Bronchus fibroblast of lung (primary cell): ENCODE measurements around the gene KRTAP29-1. TPM values are rescaled to one million over a fixed set of nuclear protein-coding genes. Genes with fewer than 3 reads are reported as not detected.

ENCODE experiments used
- total RNA-seq: library from RNA; depleted of rRNA; stranded (reverse); fragments of >200 nt; gene quantifications from 2 replicates; pipeline ENCODE4 v1.2.3, GENCODE V29; 2015

KRTAP29-1 gene, protein sequence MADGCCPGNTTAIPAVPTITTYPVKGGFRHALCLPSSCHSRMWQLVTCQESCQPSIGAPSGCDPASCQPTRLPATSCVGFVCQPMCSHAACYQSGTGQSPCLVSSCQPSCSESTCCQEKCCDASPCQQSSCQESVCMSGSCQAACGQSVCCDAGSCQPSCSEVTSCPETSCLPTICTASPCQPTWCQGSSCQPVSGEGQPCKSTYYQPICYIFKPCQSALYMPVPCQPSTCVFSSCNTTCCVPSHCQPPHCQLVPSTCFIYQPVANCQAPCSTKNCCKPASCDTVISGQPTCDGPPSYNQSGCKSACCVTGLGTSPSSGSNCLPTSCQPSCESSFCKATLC
- not detected in 2 replicates for total RNA-seq

DNA sequence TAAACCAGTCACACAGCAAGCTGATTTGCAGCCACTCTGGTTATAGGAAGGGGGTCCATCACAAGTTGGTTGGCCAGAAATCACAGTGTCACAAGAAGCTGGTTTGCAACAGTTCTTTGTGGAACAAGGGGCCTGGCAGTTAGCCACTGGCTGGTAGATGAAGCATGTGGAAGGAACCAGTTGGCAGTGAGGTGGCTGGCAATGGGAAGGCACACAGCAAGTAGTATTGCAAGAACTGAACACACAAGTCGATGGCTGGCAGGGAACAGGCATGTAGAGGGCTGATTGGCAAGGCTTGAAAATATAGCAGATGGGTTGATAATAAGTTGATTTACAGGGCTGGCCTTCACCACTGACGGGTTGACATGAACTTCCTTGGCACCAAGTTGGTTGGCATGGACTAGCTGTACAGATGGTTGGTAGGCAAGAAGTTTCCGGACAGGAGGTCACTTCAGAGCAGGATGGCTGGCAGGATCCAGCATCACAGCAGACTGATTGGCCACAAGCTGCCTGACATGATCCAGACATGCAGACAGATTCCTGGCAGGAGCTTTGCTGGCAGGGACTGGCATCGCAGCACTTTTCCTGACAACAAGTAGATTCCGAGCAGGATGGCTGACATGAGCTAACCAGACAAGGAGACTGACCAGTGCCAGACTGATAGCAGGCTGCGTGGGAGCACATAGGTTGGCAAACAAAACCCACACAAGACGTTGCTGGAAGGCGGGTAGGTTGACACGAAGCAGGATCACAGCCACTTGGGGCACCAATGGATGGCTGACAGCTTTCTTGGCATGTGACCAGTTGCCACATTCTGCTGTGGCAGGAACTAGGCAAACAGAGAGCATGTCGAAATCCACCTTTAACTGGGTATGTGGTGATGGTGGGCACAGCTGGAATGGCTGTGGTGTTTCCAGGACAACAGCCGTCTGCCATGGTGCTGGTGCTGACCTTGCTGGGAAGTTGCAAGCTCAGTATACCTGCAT, at the start of gene KRTAP29-1:
Gene KRTAP29-1, minus strand, starts transcription at position 936 of the 986 bp plus-strand sequence. Its CDS starts 0 bp downstream, at position 936.

DNA sequence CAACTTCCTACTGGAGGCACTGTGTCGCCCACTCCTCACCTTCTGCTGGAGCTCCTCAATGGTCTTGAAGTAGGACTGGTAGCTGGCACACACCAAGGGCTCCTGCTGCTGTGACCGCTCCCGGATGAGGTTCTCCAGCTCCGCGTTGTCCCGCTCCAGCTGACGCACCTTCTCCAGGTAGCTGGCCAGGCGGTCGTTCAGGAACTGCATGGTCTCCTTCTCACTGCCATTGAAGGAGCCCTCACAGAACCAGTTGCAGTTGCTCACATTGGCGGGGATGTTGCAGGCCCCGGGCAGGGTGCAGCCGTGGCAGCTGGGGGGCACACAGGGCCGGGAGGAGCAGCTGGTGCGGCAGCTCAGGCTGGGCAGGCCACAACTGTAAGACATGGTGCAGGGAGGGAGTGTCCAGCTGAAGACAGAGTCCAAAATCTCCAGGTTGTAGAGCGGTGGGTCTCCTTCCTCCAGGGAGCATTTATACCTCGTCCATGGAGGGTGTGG, 47.8 kb upstream of the KRTAP29-1 start, which contains the start of gene KRT33A:
Gene KRT33A, minus strand, starts transcription at position 448 of the 498 bp plus-strand sequence. Its CDS starts 61 bp downstream, at position 387.

DNA sequence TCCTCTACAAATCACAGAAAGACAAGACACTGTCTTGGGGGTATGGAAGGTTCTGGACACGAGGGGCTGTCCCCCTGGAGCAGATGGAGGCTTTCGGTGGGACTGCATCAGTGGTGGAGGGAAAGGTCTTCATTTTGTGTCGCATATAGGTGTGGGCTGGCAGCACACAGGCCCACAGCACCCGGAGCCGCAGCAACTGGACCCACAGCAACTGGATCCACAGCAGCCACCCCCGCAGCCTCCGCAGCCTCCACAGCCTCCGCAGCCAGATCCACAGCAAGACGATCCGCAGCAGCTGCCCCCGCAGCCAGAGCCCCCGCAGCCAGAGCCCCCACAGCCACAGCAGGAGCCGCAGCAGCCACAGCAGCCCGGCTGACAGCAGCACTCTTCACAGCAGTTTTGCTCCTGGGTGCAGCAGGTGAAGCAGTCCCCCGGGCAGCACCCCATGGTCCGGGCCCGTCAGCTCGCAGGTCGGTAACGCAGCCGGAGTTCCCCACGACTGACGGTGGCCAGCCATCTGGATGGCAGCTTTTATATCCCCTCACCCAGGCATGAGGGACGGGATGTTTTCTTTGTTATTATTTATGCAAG, 12.6 kb upstream of the KRTAP29-1 start, which contains the start of gene KRTAP17-1:
Gene KRTAP17-1, minus strand, starts transcription at position 507 of the 591 bp plus-strand sequence. Its CDS starts 60 bp downstream, at position 447.

DNA sequence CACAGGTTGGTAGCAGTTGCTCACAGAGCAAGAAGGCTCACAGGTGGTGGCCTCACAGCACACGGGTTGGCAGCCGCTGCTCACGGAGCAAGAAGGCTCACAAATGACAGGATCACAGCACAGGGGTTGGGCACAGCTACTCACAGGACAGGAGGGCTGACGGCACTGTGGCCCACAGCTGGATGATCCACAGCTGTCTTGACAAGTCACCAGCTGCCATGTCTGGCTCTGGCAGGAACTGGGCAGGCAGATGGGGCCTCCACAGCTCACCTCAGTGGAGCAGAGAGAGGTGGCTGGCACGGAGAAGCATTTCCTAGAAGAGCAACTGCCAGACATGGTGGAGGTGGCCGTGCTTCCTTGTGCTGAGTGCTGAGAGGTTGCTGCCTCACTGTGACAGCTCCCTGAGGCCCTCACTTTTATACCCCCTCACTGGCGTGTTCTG, 6.3 kb upstream of the KRTAP29-1 start, which contains the start of gene KRTAP16-1:
Gene KRTAP16-1, minus strand, starts transcription at position 392 of the 442 bp plus-strand sequence. Its CDS starts 56 bp downstream, at position 336.

DNA sequence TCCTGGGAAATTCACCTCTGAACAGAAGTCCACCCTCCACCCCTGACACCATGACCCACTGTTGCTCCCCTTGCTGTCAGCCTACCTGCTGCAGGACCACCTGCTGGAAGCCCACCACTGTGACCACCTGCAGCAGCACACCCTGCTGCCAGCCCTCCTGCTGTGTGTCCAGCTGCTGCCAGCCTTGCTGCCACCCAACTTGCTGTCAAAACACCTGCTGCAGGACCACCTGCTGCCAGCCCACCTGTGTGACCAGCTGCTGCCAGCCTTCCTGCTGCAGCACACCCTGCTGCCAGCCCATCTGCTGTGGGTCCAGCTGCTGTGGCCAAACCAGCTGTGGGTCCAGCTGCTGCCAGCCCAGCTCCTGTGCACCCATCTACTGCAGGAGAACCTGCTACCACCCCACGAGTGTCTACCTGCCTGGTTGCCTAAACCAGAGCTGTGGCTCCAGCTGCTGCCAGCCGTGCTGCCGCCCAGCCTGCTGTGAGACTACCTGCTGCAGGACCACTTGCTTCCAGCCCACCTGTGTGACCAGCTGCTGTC, 26.9 kb downstream of the KRTAP29-1 start, which contains the start of gene KRTAP9-7:
Gene KRTAP9-7, plus strand, starts transcription at position 51 of the 543 bp plus-strand sequence. Its CDS starts 0 bp downstream, at position 51.

DNA sequence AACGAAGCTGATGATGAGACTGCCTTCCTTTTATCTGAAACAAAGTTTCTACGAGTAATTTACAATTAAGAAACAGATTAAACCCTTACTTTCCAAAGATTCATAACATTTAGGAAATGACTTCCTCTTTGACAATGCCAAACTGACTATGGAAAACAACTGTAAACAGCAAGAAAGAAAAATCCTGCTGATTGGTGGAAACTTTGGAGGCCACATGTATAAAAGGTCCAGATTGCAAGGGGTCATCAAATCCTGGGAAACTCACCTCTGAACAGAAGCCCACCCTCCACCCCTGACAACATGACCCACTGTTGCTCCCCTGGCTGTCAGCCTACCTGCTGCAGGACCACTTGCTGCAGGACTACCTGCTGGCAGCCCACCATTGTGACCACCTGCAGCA, 37.6 kb downstream of the KRTAP29-1 start, which contains the start of gene KRTAP9-6:
Gene KRTAP9-6, plus strand, starts transcription at position 301 of the 400 bp plus-strand sequence. Its CDS starts 0 bp downstream, at position 301.

DNA sequence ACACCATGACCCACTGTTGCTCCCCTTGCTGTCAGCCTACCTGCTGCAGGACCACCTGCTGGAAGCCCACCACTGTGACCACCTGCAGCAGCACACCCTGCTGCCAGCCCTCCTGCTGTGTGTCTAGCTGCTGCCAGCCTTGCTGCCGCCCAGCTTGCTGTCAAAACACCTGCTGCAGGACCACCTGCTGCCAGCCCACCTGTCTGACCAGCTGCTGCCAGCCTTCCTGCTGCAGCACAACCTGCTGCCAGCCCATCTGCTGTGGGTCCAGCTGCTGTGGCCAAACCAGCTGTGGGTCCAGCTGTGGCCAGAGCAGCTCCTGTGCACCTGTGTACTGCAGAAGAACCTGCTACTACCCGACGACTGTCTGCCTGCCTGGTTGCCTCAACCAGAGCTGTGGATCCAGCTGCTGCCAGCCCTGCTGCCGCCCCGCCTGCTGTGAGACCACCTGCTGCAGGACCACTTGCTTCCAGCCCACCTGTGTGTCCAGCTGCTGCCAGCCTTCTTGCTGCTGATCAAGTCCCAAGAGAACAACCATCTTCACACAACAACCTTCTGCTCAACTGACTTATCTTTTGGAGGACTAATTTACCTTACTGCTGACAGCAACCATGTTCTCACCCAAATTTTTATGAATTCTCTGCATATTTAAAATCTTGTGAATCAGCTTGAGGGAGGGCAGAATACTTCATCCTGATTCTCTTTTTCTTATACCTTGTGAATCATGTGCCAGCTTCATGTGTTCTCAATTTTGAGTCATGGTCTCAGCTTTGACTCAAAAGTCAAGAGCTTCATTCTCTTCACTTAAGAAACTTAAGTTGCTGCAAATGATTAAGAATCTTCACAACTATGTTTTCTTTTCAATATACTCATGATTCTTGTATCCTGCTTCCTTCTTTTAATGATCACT, 47.0 kb downstream of the KRTAP29-1 start, which contains the start of gene KRTAP9-9:
Gene KRTAP9-9, plus strand, starts transcription at position 4 of the 910 bp plus-strand sequence.

Other genes with a start within 250 kb of the KRTAP29-1 start
- not detected in 2 replicates for gene KRTAP2-2, start 247.6 kb downstream of the KRTAP29-1 start, total RNA-seq
- not detected in 2 replicates for gene KRTAP2-3, start 242.7 kb downstream of the KRTAP29-1 start, total RNA-seq
- gene KRTAP2-4, start 237.0 kb downstream of the KRTAP29-1 start, total RNA-seq: not detected in 2 replicates
- gene KRTAP4-7, start 218.7 kb downstream of the KRTAP29-1 start, total RNA-seq: not detected in 2 replicates
- gene KRTAP4-8, start 204.7 kb downstream of the KRTAP29-1 start, total RNA-seq: not detected in 2 replicates
- gene KRTAP4-16, start 200.6 kb downstream of the KRTAP29-1 start, total RNA-seq: not detected in 2 replicates
- gene KRTAP4-9, start 197.5 kb downstream of the KRTAP29-1 start, total RNA-seq: not detected in 2 replicates
- gene KRTAP4-11, start 184.5 kb downstream of the KRTAP29-1 start, total RNA-seq: not detected in 2 replicates
- not detected in 2 replicates for gene KRTAP4-12, start 178.7 kb downstream of the KRTAP29-1 start, total RNA-seq
- gene KRTAP4-6, start 162.3 kb downstream of the KRTAP29-1 start, total RNA-seq: not detected in 2 replicates
- not detected in 2 replicates for gene KRTAP4-5, start 153.0 kb downstream of the KRTAP29-1 start, total RNA-seq
- gene KRTAP4-4, start 142.1 kb downstream of the KRTAP29-1 start, total RNA-seq: not detected in 2 replicates
- gene KRTAP4-3, start 134.6 kb downstream of the KRTAP29-1 start, total RNA-seq: not detected in 2 replicates
- not detected in 2 replicates for gene KRTAP4-2, start 124.6 kb downstream of the KRTAP29-1 start, total RNA-seq
- not detected in 2 replicates for gene KRTAP4-1, start 117.9 kb downstream of the KRTAP29-1 start, total RNA-seq
- not detected in 2 replicates for gene KRTAP9-1, start 113.0 kb downstream of the KRTAP29-1 start, total RNA-seq
- gene KRTAP9-2, start 76.2 kb downstream of the KRTAP29-1 start, total RNA-seq: not detected in 2 replicates
- not detected in 2 replicates for gene KRTAP9-3, start 70.4 kb downstream of the KRTAP29-1 start, total RNA-seq
- not detected in 2 replicates for gene KRTAP9-8, start 64.9 kb downstream of the KRTAP29-1 start, total RNA-seq
- not detected in 2 replicates for gene KRTAP9-4, start 53.2 kb downstream of the KRTAP29-1 start, total RNA-seq
- gene KRTAP9-9, start 47.5 kb downstream of the KRTAP29-1 start, total RNA-seq: not detected in 2 replicates
- gene KRTAP9-6, start 37.5 kb downstream of the KRTAP29-1 start, total RNA-seq: not detected in 2 replicates
- not detected in 2 replicates for gene KRTAP9-7, start 27.2 kb downstream of the KRTAP29-1 start, total RNA-seq
- gene KRTAP16-1, start 6.5 kb upstream of the KRTAP29-1 start, total RNA-seq: not detected in 2 replicates
- not detected in 2 replicates for gene KRTAP17-1, start 12.9 kb upstream of the KRTAP29-1 start, total RNA-seq
- not detected in 2 replicates for gene KRT33A, start 48.0 kb upstream of the KRTAP29-1 start, total RNA-seq
- not detected in 2 replicates for gene KRT33B, start 67.0 kb upstream of the KRTAP29-1 start, total RNA-seq
- 0.89 and 1.0 TPM in 2 replicates for gene KRT34, start 79.5 kb upstream of the KRTAP29-1 start, total RNA-seq
- not detected in 2 replicates for gene KRT31, start 94.8 kb upstream of the KRTAP29-1 start, total RNA-seq
- gene KRT37, start 121.7 kb upstream of the KRTAP29-1 start, total RNA-seq: not detected in 2 replicates
- not detected in 2 replicates for gene KRT38, start 138.1 kb upstream of the KRTAP29-1 start, total RNA-seq
- gene KRT32, start 164.5 kb upstream of the KRTAP29-1 start, total RNA-seq: not detected in 2 replicates
- not detected in 2 replicates for gene KRT35, start 178.3 kb upstream of the KRTAP29-1 start, total RNA-seq
- gene KRT36, start 187.1 kb upstream of the KRTAP29-1 start, total RNA-seq: not detected in 2 replicates
- gene KRT13, start 202.8 kb upstream of the KRTAP29-1 start, total RNA-seq: not detected in 2 replicates
- 0.45 and 0.67 TPM in 2 replicates for gene KRT15, start 216.0 kb upstream of the KRTAP29-1 start, total RNA-seq
- gene KRT19, start 225.5 kb upstream of the KRTAP29-1 start, total RNA-seq: 14.7 and 16.1 TPM in 2 replicates